Stimulated activated CD8-positive, alpha-beta memory T cell treated with anti-CD3 and anti-CD28 coated beads, Interleukin-7, amount 100 ng/mL, for 1 hour (primary cell): ENCODE data around the gene CCDC32.

Source experiments
- DNase-seq, 2 donors: peaks; one replicate each; pipeline ENCODE4 v3.0.0-alpha.2; 2020; ENCODE audit warnings: low read depth in 2 of 2

CCDC32 gene

DNA sequence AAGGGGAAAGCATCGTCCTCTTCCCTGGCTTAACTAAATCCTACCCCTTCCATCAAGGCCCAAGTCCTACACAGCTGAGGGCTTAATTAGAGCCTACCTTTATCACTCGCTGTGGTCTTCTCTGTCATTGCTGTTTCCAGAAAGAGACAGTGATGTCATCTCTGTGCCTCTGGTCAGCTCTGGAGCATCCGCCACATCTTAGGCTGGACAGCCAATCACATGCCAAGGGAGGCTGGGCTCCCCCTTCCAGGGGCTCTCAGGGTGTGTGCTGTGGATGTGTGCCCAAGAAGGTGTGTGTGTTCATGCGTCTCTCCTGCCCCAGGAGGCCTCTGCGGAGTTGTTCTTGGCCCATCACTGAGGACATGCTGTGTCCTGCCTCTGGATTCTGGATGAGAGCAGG, 51.2 kb downstream of the CCDC32 start:
- DNase-seq: no peak

DNA sequence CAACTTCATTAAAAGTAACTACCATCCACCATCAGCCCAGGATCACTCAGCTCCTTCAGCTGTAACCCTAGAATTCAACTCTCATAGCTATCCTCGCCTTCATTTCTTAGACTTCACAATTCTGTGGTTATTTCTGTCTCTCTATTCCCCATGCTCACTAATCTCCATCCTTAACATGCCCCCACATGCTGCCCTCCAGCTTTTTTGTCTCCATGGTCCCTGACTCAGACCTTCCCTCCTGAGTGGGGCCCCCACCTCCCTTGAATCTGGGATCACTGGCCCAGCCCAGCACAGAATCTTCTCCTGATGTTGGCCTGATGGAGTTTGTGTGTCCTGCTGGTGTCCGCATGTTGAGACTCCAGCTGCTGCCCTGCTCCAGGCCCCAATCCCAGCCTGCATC, 52.4 kb downstream of the CCDC32 start:
- DNase-seq: no peak

DNA sequence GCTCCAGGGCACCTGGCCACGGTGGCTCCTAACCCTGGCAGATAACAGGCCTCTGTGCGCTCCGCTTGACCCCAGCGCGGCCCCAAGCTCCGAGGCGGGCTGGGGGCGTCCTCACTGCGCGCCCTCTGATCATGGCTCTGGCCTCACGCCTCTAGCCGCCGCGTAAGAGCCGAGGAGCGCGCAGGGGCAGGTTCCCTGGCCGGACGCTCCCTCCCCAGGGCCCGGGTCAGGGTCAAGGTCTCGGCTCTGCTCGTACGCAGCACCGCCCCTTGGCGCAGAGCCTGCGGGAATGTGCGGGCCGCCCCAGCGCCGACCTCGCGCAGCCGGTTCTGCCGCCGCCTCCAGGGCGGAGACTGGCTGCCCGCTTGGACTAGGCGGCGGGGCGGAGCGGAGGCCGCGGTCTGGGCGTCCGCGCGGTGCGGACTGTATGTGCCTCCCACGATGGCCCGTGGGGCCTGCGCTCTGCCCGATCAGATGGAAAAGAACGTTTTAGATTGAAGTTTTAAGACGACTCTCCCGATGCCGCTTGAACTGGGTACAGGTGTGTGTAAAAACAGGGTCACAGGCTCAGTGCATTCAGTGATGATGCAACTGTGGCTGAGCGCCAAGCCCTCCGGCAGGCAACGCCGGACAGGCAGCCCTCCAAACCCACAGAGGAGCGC, 53.2 kb downstream of the CCDC32 start:
- DNase-seq: no peak

DNA sequence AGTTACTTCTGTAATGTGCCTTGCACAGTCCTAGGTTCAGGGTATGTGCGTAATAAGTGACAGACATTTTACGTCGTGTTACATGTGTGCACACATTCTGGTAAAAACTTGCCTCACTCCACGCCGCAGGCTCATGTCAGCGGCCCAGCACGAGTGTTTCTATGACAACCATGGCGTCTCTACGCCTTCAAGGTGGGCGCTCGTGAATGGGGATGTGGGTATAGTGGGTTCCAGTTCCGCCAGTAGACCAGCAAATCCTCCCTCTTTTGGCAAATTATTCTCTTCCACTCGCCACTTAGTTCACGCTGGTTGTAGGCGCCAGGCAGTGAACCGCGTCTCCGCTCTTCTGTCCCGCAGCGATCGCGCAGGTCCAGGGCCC, 53.8 kb downstream of the CCDC32 start:
- DNase-seq: no peak

DNA sequence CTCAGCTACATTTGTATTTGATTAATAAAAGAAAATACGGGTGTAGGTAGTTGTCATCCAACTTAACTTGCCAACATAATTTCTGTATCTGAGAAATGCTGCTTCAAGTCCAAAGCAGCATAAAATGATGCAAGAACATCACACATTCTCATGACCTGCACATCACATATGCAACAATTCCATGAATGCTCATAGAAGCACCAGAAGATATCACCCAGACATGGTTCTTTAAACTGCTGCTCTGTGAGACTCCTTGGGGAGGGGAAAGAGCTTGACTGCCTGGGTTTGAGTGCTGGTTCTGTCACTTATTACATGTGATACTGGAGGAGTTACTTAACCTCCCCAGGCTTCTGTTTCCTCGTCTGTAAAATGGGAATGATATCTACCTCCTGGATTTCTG, 54.6 kb downstream of the CCDC32 start:
- DNase-seq: no peak

DNA sequence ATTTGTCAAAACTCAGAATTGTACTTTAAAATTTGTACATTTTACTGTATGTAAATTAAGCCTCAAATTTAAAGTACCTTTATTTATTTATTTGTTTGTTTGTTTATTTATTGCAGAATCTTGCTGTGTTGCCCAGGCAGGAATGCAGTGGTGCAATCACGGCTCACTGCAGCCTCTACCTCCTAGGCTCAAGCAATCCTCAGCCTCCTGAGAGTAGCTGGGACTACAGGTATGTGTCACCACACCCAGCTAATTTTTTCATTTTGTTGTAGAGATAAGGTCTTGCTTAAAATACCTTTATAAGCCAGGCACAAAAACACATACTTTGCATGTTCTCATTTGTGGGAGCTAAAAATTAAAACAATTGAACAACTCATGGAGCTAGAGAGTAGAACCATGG, 56.6 kb downstream of the CCDC32 start:
- DNase-seq: no peak

DNA sequence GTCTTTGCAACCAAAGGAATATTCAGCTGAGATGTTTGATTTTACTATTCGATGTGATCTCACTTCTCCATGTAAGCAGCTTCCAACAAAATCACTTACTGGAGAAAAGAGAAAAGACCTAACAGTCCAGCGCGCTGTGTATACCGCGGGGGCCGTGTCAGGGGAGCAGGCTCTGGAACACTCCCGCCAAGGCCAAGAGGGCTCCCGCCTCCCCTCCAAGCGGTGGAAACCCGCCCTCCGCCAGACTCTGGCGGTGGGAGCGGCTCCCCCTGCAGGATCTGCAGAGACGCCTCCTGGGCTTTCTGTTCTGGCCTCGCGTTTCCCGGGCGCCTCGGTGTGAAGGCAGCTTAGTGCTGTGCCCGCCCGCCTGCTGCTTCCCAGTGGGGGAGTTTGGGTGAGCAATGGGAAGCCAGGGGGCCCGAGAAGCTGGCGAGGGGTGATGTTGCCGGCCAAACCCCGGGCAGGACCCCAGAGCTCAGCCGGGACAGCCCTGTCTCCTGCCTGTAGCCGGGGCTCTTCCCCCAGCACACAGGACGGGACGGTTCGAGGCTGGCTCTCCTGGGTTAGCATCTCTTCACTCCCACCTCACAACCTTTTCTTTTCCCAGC, 57.8 kb downstream of the CCDC32 start:
- peak; percentile 30 to 34 for DNase-seq
